OCI-LY7 (cell line): ENCODE data around the gene SPEM2. TPM values are rescaled to one million over a fixed set of nuclear protein-coding genes. Genes with fewer than 3 reads are reported as not detected.

Source experiments
- Bru-seq: library from RNA; stranded (reverse); fragments of 400-500 nt; gene quantifications from one replicate; lab custom pipeline; 2021; lab: Mats Ljungman, UMichigan
- BruChase-seq, 2 experiments: library from RNA; stranded (reverse); fragments of 400-500 nt; gene quantifications; one replicate each; lab custom pipeline; 2021; lab: Mats Ljungman, UMichigan
- BruUV-seq: library from RNA; stranded (reverse); fragments of 400-500 nt; replicated peaks from 2 replicates; lab custom pipeline; 2021; lab: Mats Ljungman, UMichigan
- CTCF ChIA-PET: fragments of 300-600 bp; sonication (Branson Sonifier 250); formaldehyde crosslinking; loops from one replicate; lab custom pipeline; 2022; ENCODE audit warnings: antibody characterized with exemption; ENCODE audit not compliant: unreplicated experiment; lab: Charles Lee
- POLR2A ChIA-PET: fragments of 300-600 bp; sonication (Branson Sonifier 250); formaldehyde crosslinking; loops from one replicate; lab custom pipeline; 2022; ENCODE audit warnings: antibody characterized with exemption; lab: Charles Lee
- DNase-seq: peaks from one replicate; pipeline ENCODE4 v3.0.0-alpha.2; 2015; ENCODE audit warnings: low spot score
- H2AFZ ChIP-seq: fragments of 200-600 bp; sonication (generic), shearing (Covaris generic); 2 replicates; pipeline ENCODE4 v1.6.1; 2014; ENCODE audit warnings: mild to moderate bottlenecking, antibody characterized with exemption, low read length, moderate library complexity
- H3K27ac ChIP-seq: fragments of 200-600 bp; sonication (generic); 2 replicates; pipeline ENCODE4 v1.5.1; 2014; ENCODE audit warnings: mixed run types, low read depth, mild to moderate bottlenecking, moderate library complexity, low read length, inconsistent platforms; ENCODE audit not compliant: poor library complexity, severe bottlenecking
- H3K36me3 ChIP-seq: fragments of 200-600 bp; sonication (generic); 2 replicates; pipeline ENCODE4 v1.6.1; 2014; ENCODE audit warnings: mild to moderate bottlenecking, antibody characterized with exemption, low read length, moderate library complexity, mixed read lengths; ENCODE audit not compliant: insufficient read depth
- H3K4me1 ChIP-seq: fragments of 200-600 bp; sonication (generic); 2 replicates; pipeline ENCODE4 v1.5.1; 2014; ENCODE audit warnings: mild to moderate bottlenecking, low read length; ENCODE audit not compliant: insufficient read depth, poor library complexity, severe bottlenecking
- H3K4me2 ChIP-seq: fragments of 200-600 bp; sonication (generic); 2 replicates; pipeline ENCODE4 v1.6.1; 2014; ENCODE audit warnings: mild to moderate bottlenecking, low read length
- H3K4me3 ChIP-seq: fragments of 200-600 bp; sonication (generic); 2 replicates; pipeline ENCODE4 v1.5.1; 2014; ENCODE audit warnings: mild to moderate bottlenecking, low read depth, low read length; ENCODE audit not compliant: poor library complexity, severe bottlenecking
- H3K79me2 ChIP-seq: fragments of 200-600 bp; sonication (generic); 2 replicates; pipeline ENCODE4 v1.6.1; 2016; ENCODE audit warnings: low read depth, mild to moderate bottlenecking, low read length, moderate library complexity, mixed read lengths; ENCODE audit not compliant: insufficient read depth
- H3K9me2 ChIP-seq: fragments of 200-600 bp; sonication (generic); 2 replicates; pipeline ENCODE4 v1.6.1; 2016; ENCODE audit warnings: mild to moderate bottlenecking, low read length, mixed read lengths; ENCODE audit not compliant: insufficient read depth
- H3K9me3 ChIP-seq: fragments of 200-600 bp; sonication (generic); 2 replicates; pipeline ENCODE4 v1.6.1; 2014; ENCODE audit warnings: mild to moderate bottlenecking, mixed run types, low read length, mixed read lengths
- H4K20me1 ChIP-seq: fragments of 200-600 bp; sonication (generic); 2 replicates; pipeline ENCODE4 v1.6.1; 2014; ENCODE audit warnings: mild to moderate bottlenecking, antibody characterized with exemption, low read length, moderate library complexity, mixed read lengths; ENCODE audit not compliant: insufficient read depth
- EZH2phosphoT487 ChIP-seq: fragments of 200-600 bp; sonication (generic); IDR thresholded peaks from 2 replicates; pipeline ENCODE4 v1.6.1; 2018; ENCODE audit warnings: low read depth, borderline replicate concordance, mild to moderate bottlenecking, mixed run types, antibody characterized with exemption, low read length, moderate library complexity, mixed read lengths
- intact Hi-C: fragments of 100-400 bp; cut with micrococcal nuclease; formaldehyde crosslinking; loops from one replicate; pipeline ENCODE4 v1.10.0; 2022; ENCODE audit not compliant: unreplicated experiment
- long read RNA-seq: library from polyadenylated mRNA; stranded (forward); transcript quantifications from one replicate; pipeline ENCODE4 v2.0.0, GENCODE V29; 2022
- total RNA-seq, 2 experiments: library from RNA; depleted of rRNA in 1 of 2; stranded (reverse); fragments of >200 nt in 1 of 2; shearing (Covaris generic) in 1 of 2; gene quantifications; 2 replicates each; pipeline ENCODE4 v1.2.3, GENCODE V29; 2014 to 2022
- TF ChIP-seq, protein P1 (sequence below): fragments of 200-600 bp; sonication (generic); conservative IDR thresholded peaks from 2 replicates; pipeline ENCODE4 v1.5.1; 2014; ENCODE audit warnings: mild to moderate bottlenecking, antibody characterized with exemption, low read length, moderate library complexity, mixed read lengths

Gene SPEM2
- total RNA-seq (2014; rRNA removed; shearing (Covaris generic)) (not detected in 2 replicates), total RNA-seq (2022) (not detected in 2 replicates), Bru-seq, nascent RNA (not detected), BruChase-seq, experiment 1, labeled RNA remaining after a 6-hour chase (not detected), BruChase-seq, experiment 2, labeled RNA remaining after a 2-hour chase (not detected)
- long read RNA-seq = 0 reads

- CTCF ChIA-PET = interaction anchor here (0.6 kb wide), 1 partner anchor 110 kb away, joined by 4 read pairs; no protein-coding TSS in a partner anchor
- POLR2A ChIA-PET = no interaction called here
- Histone ChIP-seq H3K79me2 (no peaks in the 10 kb centered on the region), H3K9me2 (no peaks in the 10 kb centered on the region), H3K4me2 (no peak within 1 kb of the TSS), H2AFZ (no peak within 1 kb of the TSS), H3K36me3 (no peaks in the 10 kb centered on the region), H3K9me3 (no peaks in the 10 kb centered on the region), H3K27ac (no peak within 1 kb of the TSS), H3K4me1 (no peaks in the 10 kb centered on the region), H3K4me3 (no peak within 1 kb of the TSS), H4K20me1 (no peaks in the 10 kb centered on the region)
- no peak for DNase-seq
- TF ChIP-seq EZH2phosphoT487 = no peak
- TF ChIP-seq, protein P1, sequence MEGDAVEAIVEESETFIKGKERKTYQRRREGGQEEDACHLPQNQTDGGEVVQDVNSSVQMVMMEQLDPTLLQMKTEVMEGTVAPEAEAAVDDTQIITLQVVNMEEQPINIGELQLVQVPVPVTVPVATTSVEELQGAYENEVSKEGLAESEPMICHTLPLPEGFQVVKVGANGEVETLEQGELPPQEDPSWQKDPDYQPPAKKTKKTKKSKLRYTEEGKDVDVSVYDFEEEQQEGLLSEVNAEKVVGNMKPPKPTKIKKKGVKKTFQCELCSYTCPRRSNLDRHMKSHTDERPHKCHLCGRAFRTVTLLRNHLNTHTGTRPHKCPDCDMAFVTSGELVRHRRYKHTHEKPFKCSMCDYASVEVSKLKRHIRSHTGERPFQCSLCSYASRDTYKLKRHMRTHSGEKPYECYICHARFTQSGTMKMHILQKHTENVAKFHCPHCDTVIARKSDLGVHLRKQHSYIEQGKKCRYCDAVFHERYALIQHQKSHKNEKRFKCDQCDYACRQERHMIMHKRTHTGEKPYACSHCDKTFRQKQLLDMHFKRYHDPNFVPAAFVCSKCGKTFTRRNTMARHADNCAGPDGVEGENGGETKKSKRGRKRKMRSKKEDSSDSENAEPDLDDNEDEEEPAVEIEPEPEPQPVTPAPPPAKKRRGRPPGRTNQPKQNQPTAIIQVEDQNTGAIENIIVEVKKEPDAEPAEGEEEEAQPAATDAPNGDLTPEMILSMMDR = no peak
- intact Hi-C loops = no loop called here
- BruUV-seq = no TSS peak
Observed at GRCh38 chr17:7425316-7425715, at the start of gene SPEM2. TSS of gene SPEM2 (plus strand) at chr17:7425616. CDS start at chr17:7425689, 73 bp downstream.

- Histone ChIP-seq H3K4me2 (no peak overlapping the region), H3K79me2 (no peaks in the 10 kb centered on the region), H3K9me3 (0 out of 2 replicates have a peak, but pooled peaks cover 6% of the 10 kb centered on the region), H3K4me1 (peaks cover 4% of the 10 kb centered on the region), H3K36me3 (no peaks in the 10 kb centered on the region), H3K4me3 (no peak overlapping the region), H4K20me1 (no peaks in the 10 kb centered on the region), H3K27ac (no peak overlapping the region), H2AFZ (no peak overlapping the region), H3K9me2 (no peaks in the 10 kb centered on the region)
- no TSS peak for BruUV-seq
- no peak for DNase-seq
- ChIA-PET CTCF (no interaction called here), POLR2A (no interaction called here)
- intact Hi-C loops = no loop called here
- TF ChIP-seq, protein P1 = no peak
- no peak for TF ChIP-seq EZH2phosphoT487
Observed at GRCh38 chr17:7379134-7379533, 46.3 kb upstream of the SPEM2 start.

DNA sequence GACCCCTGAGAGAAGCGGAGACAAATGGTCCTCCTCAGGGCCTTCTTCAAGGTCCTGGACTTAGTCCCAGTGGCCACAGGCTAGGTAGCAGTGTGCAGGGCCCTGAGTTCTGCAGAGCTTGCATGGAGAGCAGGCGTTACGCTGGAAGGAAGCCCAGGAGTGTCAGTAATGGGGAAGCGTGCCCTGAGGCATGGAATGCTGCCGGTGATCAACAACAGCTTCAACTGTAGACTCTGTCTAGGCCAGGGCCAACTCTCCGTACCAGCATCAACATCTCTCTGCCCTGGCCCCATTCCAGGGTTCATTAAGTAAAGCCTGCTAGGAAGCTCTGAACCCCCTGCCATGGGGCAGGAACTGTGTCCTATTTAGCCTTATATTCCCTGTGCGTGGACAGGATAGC lies 45.1 kb upstream of the SPEM2 start:
- Histone ChIP-seq H2AFZ (no peak overlapping the region), H4K20me1 (no peaks in the 10 kb centered on the region), H3K4me3 (no peak overlapping the region), H3K9me2 (no peaks in the 10 kb centered on the region), H3K36me3 (no peaks in the 10 kb centered on the region), H3K27ac (no peak overlapping the region), H3K4me2 (no peak overlapping the region), H3K4me1 (peaks cover 11% of the 10 kb centered on the region), H3K9me3 (0 out of 2 replicates have a peak, but pooled peaks cover 6% of the 10 kb centered on the region), H3K79me2 (no peaks in the 10 kb centered on the region)
- no TSS peak for BruUV-seq
- DNase-seq = no peak
- intact Hi-C loops = no loop called here
- CTCF ChIA-PET = no interaction called here
- no peak for TF ChIP-seq EZH2phosphoT487
- TF ChIP-seq, protein P1 = no peak
- POLR2A ChIA-PET = no interaction called here
